ENCODE measurements around the gene NOS1AP. TPM values are rescaled to one million over a fixed set of nuclear protein-coding genes. Genes with fewer than 3 reads are reported as not detected.

NOS1AP gene
- polyA plus RNA-seq, 1 donor, result 2.7 TPM

- no CpG with 5 or more reads among the region's 4 CpGs for WGBS (ENCODE audit: insufficient coverage, low lambda C conversion rate)
- no peak overlapping the region for H3K4me3 ChIP-seq (ENCODE audit: low read length)
- DNase-seq, result no peak
- H3K36me3 ChIP-seq (ENCODE audit: control insufficient read depth, insufficient read depth, low read length), result no peaks in the 10 kb centered on the region
- no peak overlapping the region for H3K27ac ChIP-seq (ENCODE audit: low read length)
- peaks cover 29% of the 10 kb centered on the region for H3K4me1 ChIP-seq (ENCODE audit: control insufficient read depth, insufficient read depth, low read length)
- no peaks in the 10 kb centered on the region for H3K27me3 ChIP-seq (ENCODE audit: control insufficient read depth, insufficient read depth, low read length)
- no peaks in the 10 kb centered on the region for H3K9me3 ChIP-seq (ENCODE audit: control insufficient read depth, low read depth, low read length)
Observed at GRCh38 chr1:162135271-162135775, 65.8 kb downstream of the NOS1AP start.

GRCh38 chr1:162136760-162137159 is 67.3 kb downstream of the NOS1AP start:
- WGBS (ENCODE audit: insufficient coverage, low lambda C conversion rate), result 24% methylated on average over 3 of the region's 4 CpGs
- no peaks in the 10 kb centered on the region for H3K36me3 ChIP-seq (ENCODE audit: control insufficient read depth, insufficient read depth, low read length)
- H3K27me3 ChIP-seq (ENCODE audit: control insufficient read depth, insufficient read depth, low read length), result no peaks in the 10 kb centered on the region
- H3K9me3 ChIP-seq (ENCODE audit: control insufficient read depth, low read depth, low read length), result no peaks in the 10 kb centered on the region
- DNase-seq, result peak in 1 of 2 donors; percentile 43
- H3K4me1 ChIP-seq (ENCODE audit: control insufficient read depth, insufficient read depth, low read length), result peaks cover 23% of the 10 kb centered on the region
- H3K27ac ChIP-seq (ENCODE audit: low read length), result no peak overlapping the region
- no peak overlapping the region for H3K4me3 ChIP-seq (ENCODE audit: low read length)

- DNase-seq, result no peak
- Histone ChIP-seq H3K27ac (ENCODE audit: low read length) (no peak overlapping the region), H3K27me3 (ENCODE audit: control insufficient read depth, insufficient read depth, low read length) (no peaks in the 10 kb centered on the region), H3K4me1 (ENCODE audit: control insufficient read depth, insufficient read depth, low read length) (peaks cover 17% of the 10 kb centered on the region), H3K36me3 (ENCODE audit: control insufficient read depth, insufficient read depth, low read length) (no peaks in the 10 kb centered on the region), H3K9me3 (ENCODE audit: control insufficient read depth, low read depth, low read length) (no peaks in the 10 kb centered on the region), H3K4me3 (ENCODE audit: low read length) (no peak overlapping the region)
- no CpG with 5 or more reads among the region's 8 CpGs for WGBS (ENCODE audit: insufficient coverage, low lambda C conversion rate)
Observed at GRCh38 chr1:162137179-162137960, 67.9 kb downstream of the NOS1AP start.

GRCh38 chr1:162138112-162138511 is 68.6 kb downstream of the NOS1AP start:
- no peak for DNase-seq
- Histone ChIP-seq H3K4me3 (ENCODE audit: low read length) (no peak overlapping the region), H3K4me1 (ENCODE audit: control insufficient read depth, insufficient read depth, low read length) (peaks cover 13% of the 10 kb centered on the region), H3K9me3 (ENCODE audit: control insufficient read depth, low read depth, low read length) (no peaks in the 10 kb centered on the region), H3K36me3 (ENCODE audit: control insufficient read depth, insufficient read depth, low read length) (no peaks in the 10 kb centered on the region), H3K27ac (ENCODE audit: low read length) (no peak overlapping the region), H3K27me3 (ENCODE audit: control insufficient read depth, insufficient read depth, low read length) (no peaks in the 10 kb centered on the region)
- no CpG with 5 or more reads among the region's 2 CpGs for WGBS (ENCODE audit: insufficient coverage, low lambda C conversion rate)

- no peak overlapping the region for H3K4me3 ChIP-seq (ENCODE audit: low read length)
- H3K4me1 ChIP-seq (ENCODE audit: control insufficient read depth, insufficient read depth, low read length), result peaks cover 13% of the 10 kb centered on the region
- no CpG with 5 or more reads among the region's 4 CpGs for WGBS (ENCODE audit: insufficient coverage, low lambda C conversion rate)
- H3K27me3 ChIP-seq (ENCODE audit: control insufficient read depth, insufficient read depth, low read length), result no peaks in the 10 kb centered on the region
- H3K36me3 ChIP-seq (ENCODE audit: control insufficient read depth, insufficient read depth, low read length), result no peaks in the 10 kb centered on the region
- H3K9me3 ChIP-seq (ENCODE audit: control insufficient read depth, low read depth, low read length), result no peaks in the 10 kb centered on the region
- no peak overlapping the region for H3K27ac ChIP-seq (ENCODE audit: low read length)
- no peak for DNase-seq
Observed at GRCh38 chr1:162138599-162139181, 69.2 kb downstream of the NOS1AP start.

GRCh38 chr1:162139211-162139610 is 69.7 kb downstream of the NOS1AP start:
- Histone ChIP-seq H3K4me1 (ENCODE audit: control insufficient read depth, insufficient read depth, low read length) (peaks cover 10% of the 10 kb centered on the region), H3K27me3 (ENCODE audit: control insufficient read depth, insufficient read depth, low read length) (no peaks in the 10 kb centered on the region), H3K36me3 (ENCODE audit: control insufficient read depth, insufficient read depth, low read length) (no peaks in the 10 kb centered on the region), H3K9me3 (ENCODE audit: control insufficient read depth, low read depth, low read length) (no peaks in the 10 kb centered on the region), H3K4me3 (ENCODE audit: low read length) (no peak overlapping the region), H3K27ac (ENCODE audit: low read length) (no peak overlapping the region)
- WGBS (ENCODE audit: insufficient coverage, low lambda C conversion rate), result no CpG with 5 or more reads among the region's 1 CpG
- DNase-seq, result no peak

- Histone ChIP-seq H3K4me3 (ENCODE audit: low read length) (no peak overlapping the region), H3K9me3 (ENCODE audit: control insufficient read depth, low read depth, low read length) (no peaks in the 10 kb centered on the region), H3K27ac (ENCODE audit: low read length) (no peak overlapping the region), H3K36me3 (ENCODE audit: control insufficient read depth, insufficient read depth, low read length) (no peaks in the 10 kb centered on the region), H3K27me3 (ENCODE audit: control insufficient read depth, insufficient read depth, low read length) (no peaks in the 10 kb centered on the region), H3K4me1 (ENCODE audit: control insufficient read depth, insufficient read depth, low read length) (no peaks in the 10 kb centered on the region)
- 100% methylated on average over 2 of the region's 5 CpGs for WGBS (ENCODE audit: insufficient coverage, low lambda C conversion rate)
- no peak for DNase-seq
Observed at GRCh38 chr1:162141281-162142054, 72.0 kb downstream of the NOS1AP start.

GRCh38 chr1:162142968-162143367 is 73.5 kb downstream of the NOS1AP start:
- no peak overlapping the region for H3K4me3 ChIP-seq (ENCODE audit: low read length)
- H3K9me3 ChIP-seq (ENCODE audit: control insufficient read depth, low read depth, low read length), result no peaks in the 10 kb centered on the region
- DNase-seq, result no peak
- no peaks in the 10 kb centered on the region for H3K27me3 ChIP-seq (ENCODE audit: control insufficient read depth, insufficient read depth, low read length)
- no peak overlapping the region for H3K27ac ChIP-seq (ENCODE audit: low read length)
- no peaks in the 10 kb centered on the region for H3K36me3 ChIP-seq (ENCODE audit: control insufficient read depth, insufficient read depth, low read length)
- WGBS (ENCODE audit: insufficient coverage, low lambda C conversion rate), result 100% methylated on average over 1 of the region's 3 CpGs
- no peaks in the 10 kb centered on the region for H3K4me1 ChIP-seq (ENCODE audit: control insufficient read depth, insufficient read depth, low read length)

GRCh38 chr1:162144268-162144667 is 74.8 kb downstream of the NOS1AP start:
- H3K27ac ChIP-seq (ENCODE audit: low read length), result no peak overlapping the region
- WGBS (ENCODE audit: insufficient coverage, low lambda C conversion rate), result 100% methylated on average over 1 of the region's 3 CpGs
- no peaks in the 10 kb centered on the region for H3K36me3 ChIP-seq (ENCODE audit: control insufficient read depth, insufficient read depth, low read length)
- H3K4me1 ChIP-seq (ENCODE audit: control insufficient read depth, insufficient read depth, low read length), result no peaks in the 10 kb centered on the region
- no peaks in the 10 kb centered on the region for H3K9me3 ChIP-seq (ENCODE audit: control insufficient read depth, low read depth, low read length)
- no peak overlapping the region for H3K4me3 ChIP-seq (ENCODE audit: low read length)
- H3K27me3 ChIP-seq (ENCODE audit: control insufficient read depth, insufficient read depth, low read length), result no peaks in the 10 kb centered on the region
- no peak for DNase-seq

- Histone ChIP-seq H3K4me3 (ENCODE audit: low read length) (no peak overlapping the region), H3K27ac (ENCODE audit: low read length) (no peak overlapping the region), H3K9me3 (ENCODE audit: control insufficient read depth, low read depth, low read length) (no peaks in the 10 kb centered on the region), H3K27me3 (ENCODE audit: control insufficient read depth, insufficient read depth, low read length) (no peaks in the 10 kb centered on the region), H3K36me3 (ENCODE audit: control insufficient read depth, insufficient read depth, low read length) (no peaks in the 10 kb centered on the region), H3K4me1 (ENCODE audit: control insufficient read depth, insufficient read depth, low read length) (no peaks in the 10 kb centered on the region)
- no peak for DNase-seq
- WGBS (ENCODE audit: insufficient coverage, low lambda C conversion rate), result 100% methylated on average over 1 of the region's 6 CpGs
Observed at GRCh38 chr1:162144853-162145252, 75.4 kb downstream of the NOS1AP start.
